HG02642 (cell line): ENCODE results near the gene SLC6A8.
"Not testable (repeated sequence)": the region's sequence is repeated elsewhere in the genome, so short reads cannot be mapped to it uniquely, and the experiment has no call there.

ENCODE experiments used
- ATAC-seq: cut with Tn5 transposase; IDR thresholded peaks from one replicate; pipeline ENCODE4 v1.9.1; 2021; ENCODE audit warnings: mild to moderate bottlenecking; ENCODE audit not compliant: unreplicated experiment, poor library complexity

Gene SLC6A8

DNA sequence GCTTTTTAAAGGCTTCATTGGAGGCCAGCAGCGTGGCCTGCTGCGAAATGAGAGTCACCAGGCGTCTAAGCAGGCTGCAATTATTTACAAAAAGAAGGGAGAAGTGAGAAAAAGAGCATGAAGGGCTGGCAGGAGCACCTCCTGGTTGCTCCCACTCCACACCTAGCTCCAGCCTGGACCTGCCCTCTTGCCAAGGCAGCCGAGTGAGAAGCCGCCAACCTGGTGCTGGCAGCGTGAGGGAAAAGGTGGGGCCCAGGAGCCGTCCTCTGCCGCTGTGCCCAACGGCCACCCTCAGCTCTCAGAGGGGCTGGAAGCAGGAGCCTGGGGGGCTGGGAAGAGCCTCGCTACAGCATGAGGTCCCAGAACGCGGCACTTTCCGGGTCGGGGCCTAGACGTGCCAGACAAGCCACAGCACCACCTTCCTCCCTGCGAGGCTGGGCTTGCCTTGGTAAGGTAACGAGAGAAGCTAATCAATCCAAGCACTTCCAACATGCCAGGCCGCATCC, 16.3 kb downstream of the SLC6A8 start:
- no peak for ATAC-seq

DNA sequence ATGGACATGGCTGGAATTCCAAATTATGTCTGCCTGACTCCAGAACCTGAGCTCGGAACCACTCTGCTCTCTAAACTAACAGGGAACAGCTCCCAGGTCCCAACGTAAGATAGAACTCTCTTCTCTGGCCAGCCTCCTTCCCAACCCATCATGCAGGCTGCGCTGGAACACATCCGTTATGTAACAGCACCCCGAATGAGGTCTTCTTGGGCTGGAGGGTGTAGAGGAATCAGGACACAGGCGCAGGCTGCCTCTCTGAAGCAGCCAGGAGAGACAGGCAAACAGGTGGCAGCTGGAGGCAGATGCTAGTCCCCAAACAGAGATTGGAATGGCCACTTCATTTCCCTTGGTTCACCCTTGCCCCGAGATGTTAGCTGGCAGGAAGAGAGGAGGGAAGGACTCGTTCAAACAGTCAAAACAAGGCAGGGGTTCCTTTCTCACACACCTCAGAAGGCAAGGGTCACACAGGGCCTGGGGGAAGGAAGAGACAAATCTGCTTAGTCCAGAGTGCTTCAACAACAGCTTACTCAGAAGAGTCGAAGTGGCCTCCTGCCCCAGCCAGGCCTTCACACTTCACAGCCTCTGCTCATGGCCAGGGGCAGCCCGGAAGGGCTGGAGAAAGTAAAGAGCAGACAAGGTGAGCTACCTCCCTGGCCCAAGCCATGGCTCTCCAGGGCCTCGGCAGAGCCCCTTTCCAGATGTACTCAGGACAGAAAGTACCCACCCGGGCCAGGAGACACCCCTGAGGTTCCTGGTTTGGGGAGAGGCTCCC, 17.1 kb downstream of the SLC6A8 start:
- ATAC-seq = not testable (repeated sequence)

- not testable (repeated sequence) for ATAC-seq
These were observed 17.8 kb downstream of the SLC6A8 start for GRCh38 chrX:153705403-153706060.

- no peak for ATAC-seq
These were observed 19.1 kb downstream of the SLC6A8 start for GRCh38 chrX:153706799-153707198.

DNA sequence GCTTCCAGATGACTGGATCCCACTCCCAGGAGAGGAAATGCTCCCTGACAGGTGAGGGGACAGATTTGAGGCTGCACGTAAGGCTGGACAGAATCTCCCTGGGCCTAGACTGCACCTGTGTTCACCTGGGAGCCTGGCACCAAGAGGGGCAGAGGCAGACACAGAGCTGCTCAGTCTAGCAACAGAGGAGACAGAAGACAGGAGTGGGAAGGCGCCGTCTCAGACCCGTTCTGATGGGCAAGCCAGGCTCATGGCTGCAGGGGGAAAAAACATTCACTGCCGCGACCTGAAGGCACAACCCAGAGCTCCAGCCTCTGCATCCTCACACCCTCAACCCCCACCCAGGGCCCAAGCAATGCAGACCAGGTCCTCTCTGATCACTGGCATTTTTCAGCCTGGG, 19.7 kb downstream of the SLC6A8 start:
- no peak for ATAC-seq

GRCh38 chrX:153708415-153708814, 20.7 kb downstream of the SLC6A8 start:
- no peak for ATAC-seq

- no peak for ATAC-seq
These were observed 22.3 kb downstream of the SLC6A8 start for GRCh38 chrX:153709726-153710674.

- no peak for ATAC-seq
These were observed 26.5 kb downstream of the SLC6A8 start for GRCh38 chrX:153714256-153714655.

- no peak for ATAC-seq
These were observed 29.7 kb downstream of the SLC6A8 start for GRCh38 chrX:153717445-153717844.

DNA sequence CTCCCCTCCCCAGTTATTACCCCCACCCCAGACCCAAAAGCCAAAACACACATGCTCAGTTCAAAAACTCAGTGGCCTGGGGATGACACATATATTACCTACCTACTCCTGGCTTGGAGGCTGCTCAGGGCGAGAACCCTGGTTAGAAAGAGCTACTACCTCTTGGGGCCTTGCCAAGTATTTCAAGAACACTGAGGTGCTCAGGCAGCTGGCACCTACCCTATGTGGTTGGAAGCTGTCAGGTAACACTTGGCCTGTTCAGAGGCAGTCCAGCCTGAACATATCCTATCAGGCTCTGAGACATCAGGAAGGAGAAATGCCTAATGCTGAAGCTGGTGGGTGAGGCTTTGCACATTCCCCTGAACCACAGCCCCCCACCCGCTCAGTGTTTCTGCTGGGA, 31.5 kb downstream of the SLC6A8 start:
- ATAC-seq = no peak

GRCh38 chrX:153719701-153720100, 32.0 kb downstream of the SLC6A8 start:
- ATAC-seq = no peak

GRCh38 chrX:153722704-153723350, 35.1 kb downstream of the SLC6A8 start:
- no peak for ATAC-seq

GRCh38 chrX:153723351-153724251, 35.9 kb downstream of the SLC6A8 start:
- peak; percentile 33 for ATAC-seq

- ATAC-seq = peak; percentile 64
These were observed 36.7 kb downstream of the SLC6A8 start, which contains the start of the genes ABCD1 and BCAP31 for GRCh38 chrX:153724252-153725038. Gene ABCD1, plus strand, starts transcription at chrX:153724856. Its CDS starts 411 bp downstream, at chrX:153725267. Gene BCAP31, minus strand, starts transcription at chrX:153724387. Its CDS starts 1,143 bp downstream, at chrX:153723244.

DNA sequence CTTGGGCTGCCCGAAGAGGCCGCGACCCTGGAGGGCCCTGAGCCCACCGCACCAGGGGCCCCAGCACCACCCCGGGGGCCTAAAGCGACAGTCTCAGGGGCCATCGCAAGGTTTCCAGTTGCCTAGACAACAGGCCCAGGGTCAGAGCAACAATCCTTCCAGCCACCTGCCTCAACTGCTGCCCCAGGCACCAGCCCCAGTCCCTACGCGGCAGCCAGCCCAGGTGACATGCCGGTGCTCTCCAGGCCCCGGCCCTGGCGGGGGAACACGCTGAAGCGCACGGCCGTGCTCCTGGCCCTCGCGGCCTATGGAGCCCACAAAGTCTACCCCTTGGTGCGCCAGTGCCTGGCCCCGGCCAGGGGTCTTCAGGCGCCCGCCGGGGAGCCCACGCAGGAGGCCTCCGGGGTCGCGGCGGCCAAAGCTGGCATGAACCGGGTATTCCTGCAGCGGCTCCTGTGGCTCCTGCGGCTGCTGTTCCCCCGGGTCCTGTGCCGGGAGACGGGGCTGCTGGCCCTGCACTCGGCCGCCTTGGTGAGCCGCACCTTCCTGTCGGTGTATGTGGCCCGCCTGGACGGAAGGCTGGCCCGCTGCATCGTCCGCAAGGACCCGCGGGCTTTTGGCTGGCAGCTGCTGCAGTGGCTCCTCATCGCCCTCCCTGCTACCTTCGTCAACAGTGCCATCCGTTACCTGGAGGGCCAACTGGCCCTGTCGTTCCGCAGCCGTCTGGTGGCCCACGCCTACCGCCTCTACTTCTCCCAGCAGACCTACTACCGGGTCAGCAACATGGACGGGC, 37.5 kb downstream of the SLC6A8 start:
- no peak for ATAC-seq

DNA sequence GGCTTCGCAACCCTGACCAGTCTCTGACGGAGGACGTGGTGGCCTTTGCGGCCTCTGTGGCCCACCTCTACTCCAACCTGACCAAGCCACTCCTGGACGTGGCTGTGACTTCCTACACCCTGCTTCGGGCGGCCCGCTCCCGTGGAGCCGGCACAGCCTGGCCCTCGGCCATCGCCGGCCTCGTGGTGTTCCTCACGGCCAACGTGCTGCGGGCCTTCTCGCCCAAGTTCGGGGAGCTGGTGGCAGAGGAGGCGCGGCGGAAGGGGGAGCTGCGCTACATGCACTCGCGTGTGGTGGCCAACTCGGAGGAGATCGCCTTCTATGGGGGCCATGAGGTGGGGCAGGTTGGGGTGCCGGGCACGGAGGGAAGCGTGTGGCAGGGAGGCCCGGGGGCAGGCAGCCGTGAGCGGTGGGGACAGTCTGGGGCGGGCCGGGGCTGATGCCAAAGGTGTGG, 38.1 kb downstream of the SLC6A8 start:
- no peak for ATAC-seq
